Stimulated activated CD4-positive, alpha-beta T cell treated with anti-CD3 and anti-CD28 coated beads, Interleukin-15, amount 100 ng/mL, for 48 hours (primary cell): Measurements from ENCODE around the gene PRPF31.
"Not testable (repeated sequence)": the region's sequence is repeated elsewhere in the genome, so short reads cannot be mapped to it uniquely, and the experiment has no call there.

ENCODE experiments used
- DNase-seq, 2 donors: peaks; one replicate each; pipeline ENCODE4 v3.0.0-alpha.2; 2020; ENCODE audit warnings: low read depth in 2 of 2

Gene PRPF31

DNA sequence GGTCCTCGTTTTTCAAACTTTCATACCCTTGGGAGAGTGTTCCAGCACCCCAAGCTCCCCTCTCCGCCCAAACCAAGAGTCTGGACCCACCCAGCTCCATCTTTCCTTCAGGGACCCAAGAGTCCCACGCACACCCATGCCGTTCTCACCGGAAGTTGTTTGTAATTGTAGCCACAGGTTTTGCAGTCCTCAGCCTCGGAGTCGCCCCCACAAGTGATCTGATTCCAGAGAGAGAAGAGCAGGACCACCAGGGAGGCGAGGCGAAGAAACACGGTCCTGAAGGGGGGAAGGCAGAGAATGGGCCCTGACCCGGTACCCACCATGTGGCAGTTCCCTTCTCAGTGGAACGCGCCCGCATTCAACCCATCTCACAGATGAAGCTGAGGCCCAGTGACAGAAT, 47.3 kb downstream of the PRPF31 start:
- DNase-seq, result no peak

DNA sequence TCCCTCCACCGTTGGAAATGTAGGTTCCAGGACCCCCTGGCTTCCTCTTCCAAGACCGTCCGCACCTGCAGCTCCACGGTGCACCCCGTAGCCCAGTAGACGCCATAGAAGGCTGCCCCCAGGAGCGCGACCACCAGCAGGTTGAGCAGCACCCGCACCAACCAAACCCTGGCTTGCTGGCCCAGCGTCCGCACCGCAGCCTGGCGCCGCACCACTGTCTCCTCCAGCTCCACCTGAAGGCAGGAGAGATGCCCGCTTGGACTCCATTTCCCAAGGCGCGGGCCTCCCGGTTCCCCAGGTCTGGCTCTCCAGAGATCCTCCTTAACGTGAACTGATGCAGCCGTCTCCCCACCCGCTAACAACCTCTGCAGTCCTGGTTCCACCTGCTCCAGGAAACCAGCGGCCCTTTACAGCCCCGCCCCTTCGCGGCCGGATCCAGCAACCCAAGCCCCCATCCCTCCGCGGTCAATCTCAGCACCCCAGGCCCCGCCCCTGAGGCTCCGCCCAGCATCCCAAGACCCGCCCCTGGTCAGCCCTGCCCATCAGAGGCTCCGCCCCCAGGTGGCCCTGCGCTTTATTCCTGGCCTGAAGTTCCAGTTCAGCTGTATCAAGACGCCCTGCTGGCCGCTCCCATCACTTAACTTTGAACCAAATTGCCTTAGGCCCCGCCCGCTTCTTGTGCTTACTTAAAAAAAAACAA, 49.0 kb downstream of the PRPF31 start:
- peak in 1 of 2 donors; percentile 36 for DNase-seq

DNA sequence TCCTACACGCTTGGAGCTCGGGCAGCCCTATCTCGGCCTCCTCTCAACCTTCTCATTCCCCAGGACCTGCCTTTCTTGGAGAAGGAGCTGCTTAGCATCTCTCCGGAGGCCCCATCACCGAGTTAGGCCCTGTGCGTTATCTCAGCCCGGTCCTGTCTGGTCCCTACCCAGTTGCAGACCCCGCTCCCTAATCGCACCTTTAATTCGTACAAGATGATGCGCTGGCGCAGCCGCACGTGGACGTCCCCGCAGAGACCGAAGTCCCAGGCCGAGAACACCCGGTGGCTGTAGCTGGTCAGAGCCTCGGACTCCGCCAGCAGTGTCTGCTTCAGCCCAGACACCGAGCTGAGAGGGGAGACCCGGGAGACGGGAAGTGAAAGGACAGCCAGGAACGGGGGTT, 49.7 kb downstream of the PRPF31 start:
- no peak for DNase-seq

DNA sequence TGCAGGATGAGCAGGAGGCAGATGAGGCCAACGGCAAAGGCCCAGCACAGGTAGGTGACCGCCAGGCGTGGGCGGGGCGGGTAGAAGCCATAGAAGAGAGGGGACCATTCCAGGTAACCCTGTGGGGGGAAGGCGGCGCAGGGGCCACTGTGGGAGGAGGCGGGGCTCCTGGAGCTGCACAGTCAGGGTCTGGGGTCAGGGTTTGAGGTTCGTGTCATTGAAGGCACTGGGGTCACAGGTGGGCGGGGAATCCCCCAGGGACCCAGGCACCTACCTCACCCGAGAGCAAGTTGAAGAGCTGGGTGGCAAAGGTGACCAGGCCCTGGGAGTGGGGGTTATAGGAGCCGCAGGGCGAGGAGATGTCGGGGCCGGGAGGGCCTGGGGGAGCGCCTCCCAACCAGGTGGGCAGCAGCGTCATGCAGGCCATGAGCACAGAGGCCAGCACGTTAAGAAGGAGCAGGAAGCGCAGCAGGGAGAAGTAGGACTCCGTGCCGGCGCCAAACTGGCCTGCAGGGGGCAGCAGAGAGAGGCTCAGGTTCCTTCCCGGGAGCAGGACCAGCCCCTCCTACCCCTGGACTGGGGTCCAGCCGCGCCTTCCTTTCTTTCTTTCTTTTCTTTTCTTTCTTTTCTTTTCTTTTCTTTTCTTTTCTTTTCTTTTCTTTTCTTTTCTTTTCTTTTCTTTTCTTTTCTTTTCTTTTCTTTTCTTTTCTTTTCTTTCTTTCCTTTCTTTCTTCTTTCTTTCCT, 52.8 kb downstream of the PRPF31 start:
- peak; percentile 77 to 89 for DNase-seq

DNA sequence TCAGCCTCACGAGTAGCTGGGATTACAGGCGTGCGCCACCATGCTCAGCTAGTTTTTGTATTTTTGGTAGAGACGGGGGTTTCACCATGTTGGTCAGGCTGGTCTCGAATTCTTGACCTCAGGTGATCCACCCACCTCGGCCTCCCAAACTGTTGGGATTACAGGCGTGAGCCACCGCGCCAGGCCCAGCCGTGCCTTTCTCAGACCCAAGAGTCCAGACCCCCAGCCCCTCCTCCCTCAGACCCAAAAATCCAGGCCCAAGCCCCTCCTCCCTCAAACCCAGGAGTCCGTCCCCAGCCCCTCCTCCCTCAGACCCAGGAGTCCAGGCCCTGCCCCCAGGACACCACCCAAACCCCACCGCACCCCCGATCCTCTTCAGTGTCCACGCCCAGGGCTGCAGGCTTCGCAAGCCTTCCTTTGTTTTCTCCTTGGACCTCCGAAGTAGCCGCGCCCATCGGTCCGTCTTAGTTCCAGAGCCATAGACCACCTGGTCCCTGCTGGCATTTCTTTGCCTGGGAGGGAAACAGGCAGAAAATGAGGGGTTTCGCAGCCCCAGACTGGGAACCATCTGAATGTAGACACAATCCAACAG, 53.7 kb downstream of the PRPF31 start:
- DNase-seq, result no peak

DNA sequence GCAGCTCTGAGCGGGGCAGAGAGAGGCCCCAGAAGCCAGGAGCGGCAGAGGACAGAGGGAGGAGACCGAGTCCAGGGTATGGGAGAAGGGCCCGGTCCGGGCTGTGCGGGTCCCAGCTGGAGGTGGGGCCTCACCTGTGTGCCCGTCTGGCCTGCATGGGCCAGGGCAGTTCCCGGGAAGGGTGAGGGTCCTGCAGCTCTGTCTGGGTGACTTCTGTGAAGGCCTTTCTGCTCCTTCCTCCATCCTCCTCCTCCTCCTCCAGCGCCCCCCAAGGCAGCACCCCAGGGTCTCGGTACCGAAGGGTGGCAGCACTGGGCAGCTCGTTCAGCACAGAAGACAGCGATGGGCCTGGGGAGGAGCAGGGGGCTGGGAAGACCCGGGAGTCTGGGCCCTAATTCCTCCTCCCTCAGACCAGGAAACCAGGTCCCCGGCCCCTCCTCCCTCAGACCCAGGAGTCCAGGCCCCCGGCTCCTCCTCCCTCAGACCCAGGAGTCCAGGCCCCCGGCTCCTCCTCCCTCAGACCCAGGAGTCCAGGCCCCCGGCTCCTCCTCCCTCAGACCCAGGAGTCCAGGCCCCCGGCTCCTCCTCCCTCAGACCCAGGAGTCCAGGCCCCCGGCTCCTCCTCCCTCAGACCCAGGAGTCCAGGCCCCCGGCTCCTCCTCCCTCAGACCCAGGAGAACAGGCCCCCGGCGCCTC, 56.3 kb downstream of the PRPF31 start:
- DNase-seq, result not testable (repeated sequence)

DNA sequence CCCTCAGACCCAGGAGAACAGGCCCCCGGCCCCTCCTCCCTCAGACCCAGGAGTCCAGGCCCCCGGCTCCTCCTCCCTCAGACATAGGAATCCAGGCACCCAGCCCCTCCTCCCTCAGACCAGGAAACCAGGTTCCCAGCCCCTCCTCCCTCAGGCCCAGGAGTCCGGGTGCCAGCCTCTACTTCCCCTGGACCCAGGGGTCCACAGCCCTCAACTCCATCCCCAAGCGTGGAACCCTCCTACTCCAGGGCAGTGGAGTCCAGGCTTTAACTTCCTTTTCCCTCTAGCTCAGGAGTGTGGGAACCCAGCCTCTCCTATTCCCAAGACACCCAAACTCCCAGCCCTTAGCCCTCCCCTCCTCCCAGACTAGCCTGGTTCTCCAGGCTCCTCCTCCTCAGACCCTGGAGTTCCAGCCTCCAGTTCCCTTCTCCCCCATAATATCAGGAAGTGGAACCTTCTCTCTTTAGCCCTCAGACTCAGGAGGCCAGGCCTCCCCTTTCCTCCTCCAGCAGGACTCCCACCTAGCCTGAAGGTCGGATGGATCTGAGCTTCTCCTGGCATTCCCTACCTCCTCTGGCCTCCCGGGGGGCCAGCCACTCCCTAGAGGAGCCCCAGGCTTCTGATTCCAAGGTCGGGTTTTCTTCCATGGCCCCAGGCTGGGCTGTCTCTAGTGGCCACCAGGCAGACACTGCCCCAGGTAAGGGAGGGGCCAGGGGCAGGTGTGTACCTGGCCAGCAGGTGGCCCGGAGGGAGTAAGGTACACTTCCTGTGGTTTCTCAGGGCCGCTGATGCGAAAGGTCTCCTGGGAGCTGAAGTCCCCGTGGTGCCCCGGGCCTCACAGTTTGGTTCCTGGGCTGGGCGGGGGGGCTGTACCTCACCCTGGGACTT, 57.2 kb downstream of the PRPF31 start, which contains the start of gene TMC4:
TSS of gene TMC4 (minus strand) at position 690 of the 888 bp plus-strand sequence. CDS start at position 647, 43 bp downstream.
- no peak for DNase-seq

DNA sequence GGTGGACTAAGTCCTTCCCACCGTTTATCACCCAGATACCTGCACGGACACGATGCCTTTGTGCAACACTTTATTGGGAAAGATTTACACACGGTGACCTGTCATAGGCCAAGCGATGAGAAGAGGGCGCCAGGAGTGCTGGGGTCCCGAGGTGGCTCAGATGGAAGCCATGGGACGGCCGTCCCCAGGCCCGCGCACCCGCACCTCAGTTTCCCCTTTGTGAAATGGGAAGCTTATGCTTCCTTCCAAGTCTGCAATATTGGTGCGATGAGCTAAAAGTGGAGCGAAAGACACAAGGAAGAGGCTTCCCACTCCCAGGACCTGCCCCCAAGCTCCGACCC, 57.8 kb downstream of the PRPF31 start:
- DNase-seq, result no peak

DNA sequence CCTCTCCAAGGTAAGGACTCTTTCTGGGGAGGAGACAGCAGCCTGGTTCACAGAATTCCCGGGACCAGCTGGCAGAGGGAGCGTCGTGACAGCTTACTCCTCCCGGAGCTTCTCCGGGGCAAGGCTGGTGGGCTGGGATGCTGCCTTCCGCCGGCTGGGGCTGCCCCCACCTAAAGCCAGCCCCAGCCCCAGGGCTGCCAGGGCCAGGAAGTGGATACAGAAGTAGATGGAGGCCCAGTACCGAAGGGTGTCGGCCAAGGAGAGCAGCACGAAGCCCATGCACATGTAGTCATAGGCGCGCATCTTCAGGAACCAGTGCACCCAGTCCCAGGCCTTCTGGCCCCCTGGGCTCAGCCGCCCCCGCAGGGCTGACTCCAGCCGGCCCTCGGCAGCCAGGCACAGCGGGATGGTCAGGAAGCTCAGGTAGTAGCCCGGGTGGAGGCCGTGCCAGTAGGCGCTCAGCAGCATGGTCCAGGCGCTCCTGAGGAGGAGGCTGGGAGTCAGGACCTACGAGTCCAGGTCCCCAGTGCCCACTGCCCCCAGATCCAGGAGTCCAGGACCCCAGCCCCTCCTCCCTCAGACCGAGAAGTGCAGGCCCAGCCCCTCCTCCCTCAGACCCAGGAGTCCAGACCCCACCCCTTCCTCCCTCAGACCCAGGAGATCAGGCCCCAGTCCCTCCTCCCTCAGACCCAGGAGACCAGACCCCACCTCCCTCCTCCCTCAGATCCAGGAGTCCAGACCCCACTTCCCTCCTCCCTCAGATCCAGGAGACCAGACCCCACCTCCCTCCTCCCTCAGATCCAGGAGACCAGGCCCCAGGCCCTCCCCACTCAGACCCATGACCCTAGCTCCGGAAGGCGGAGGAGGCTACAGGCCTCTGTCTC, 58.6 kb downstream of the PRPF31 start:
- no peak for DNase-seq

DNA sequence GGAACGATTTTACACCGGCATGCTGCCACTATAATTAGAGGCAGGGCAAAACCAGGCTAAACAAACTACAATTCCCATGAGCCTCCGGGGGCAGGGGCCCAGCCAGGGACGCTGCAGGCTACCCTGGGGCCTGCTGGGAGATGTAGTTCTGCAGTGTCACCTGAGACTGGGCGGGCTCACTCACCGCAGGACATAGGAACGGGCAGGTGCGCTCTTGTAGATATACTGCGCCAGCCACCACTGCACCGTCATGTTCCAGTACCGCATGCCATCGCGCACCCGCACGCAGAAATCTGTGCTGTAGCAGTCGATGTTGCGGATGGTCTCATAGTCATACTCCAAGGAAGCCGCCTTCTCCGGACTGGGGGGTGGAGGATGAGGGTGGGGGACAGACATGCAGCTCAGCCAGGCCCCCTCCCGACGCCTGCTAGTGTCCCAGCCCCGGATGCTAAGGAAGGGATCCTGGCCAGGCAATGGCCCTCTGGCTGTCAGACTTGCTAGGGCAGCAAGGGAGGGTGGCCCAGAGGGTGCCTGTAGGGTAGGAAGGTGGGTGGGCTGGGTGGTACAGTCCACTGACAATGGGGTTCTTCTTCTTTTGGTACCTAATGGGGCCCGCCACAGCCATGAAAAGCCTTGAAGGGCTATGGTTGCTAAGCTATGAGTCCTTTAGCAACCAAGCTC, 63.2 kb downstream of the PRPF31 start:
- DNase-seq, result no peak

DNA sequence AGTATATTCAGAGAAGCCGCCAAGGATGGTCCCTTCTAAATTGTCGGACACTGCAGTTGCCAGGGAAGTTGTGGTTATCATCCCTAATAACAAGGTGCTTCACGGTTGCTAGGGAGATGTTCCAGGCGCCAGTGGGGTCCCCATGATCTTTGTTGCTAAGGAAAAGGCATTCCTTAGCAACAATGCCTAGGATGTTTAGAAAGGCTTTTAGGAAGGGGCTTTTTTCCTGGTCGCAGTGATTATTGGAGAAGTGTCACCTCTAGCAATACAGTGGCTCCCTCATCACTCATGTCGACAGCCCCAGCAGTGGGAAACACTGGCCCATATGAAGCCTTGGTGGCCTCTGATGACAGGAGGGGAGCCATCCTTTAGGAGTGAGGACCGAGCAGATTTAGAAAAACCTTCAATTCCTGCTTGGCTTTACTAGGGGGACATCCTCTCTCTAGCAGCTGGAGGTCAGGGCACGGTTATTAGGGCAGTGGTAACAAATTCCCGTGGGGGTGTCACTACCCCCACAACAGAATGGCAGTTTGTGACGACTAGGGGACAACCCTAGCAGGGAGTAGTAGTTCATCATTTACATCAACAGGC, 63.8 kb downstream of the PRPF31 start:
- no peak for DNase-seq

DNA sequence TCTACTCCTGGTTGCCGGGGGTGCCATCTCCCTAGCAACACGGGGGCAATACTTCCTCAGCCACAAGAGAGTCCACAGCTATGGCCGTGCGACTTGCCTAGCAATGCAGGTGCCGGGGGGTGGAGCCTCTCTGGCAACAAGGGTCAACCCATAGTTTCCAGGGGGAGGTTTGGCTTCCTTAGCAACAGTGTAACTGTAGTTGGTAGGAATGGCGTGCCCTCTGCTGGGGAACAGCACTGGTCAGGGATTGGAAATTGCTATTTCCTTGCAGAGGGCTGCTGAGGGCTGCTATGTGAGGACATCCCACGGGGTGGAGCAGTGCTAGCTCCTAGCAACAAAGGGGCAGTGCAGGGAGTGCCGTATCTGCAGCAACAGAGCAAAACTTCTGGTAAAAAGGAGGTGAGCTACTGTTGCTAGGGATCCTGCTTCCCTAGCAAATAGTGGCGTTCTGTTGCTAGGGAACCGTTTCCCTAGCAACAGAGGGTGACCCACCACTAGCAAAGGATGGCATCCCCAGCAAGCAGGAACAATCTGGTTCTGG, 64.4 kb downstream of the PRPF31 start:
- DNase-seq, result no peak

DNA sequence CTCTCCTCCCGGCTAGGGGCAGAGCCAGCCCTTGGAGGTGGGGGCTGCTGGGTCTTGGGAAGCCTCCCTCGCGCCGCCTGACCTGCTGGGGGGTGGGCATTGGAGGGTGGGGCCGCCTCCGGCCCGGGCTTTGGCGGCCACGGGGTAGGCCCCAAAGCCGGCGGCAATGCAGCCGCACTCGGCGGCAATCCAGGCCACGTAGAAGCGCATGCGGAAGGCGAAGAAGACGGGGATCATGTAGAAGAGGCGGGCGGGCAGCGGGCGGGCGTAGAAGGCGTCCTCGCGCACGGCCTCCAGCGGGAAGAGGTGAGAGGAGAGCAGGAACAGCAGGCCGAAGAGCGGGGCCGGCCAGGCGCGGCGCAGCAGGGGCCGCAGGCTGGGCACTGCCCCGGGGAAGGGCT, 65.1 kb downstream of the PRPF31 start:
- DNase-seq, result no peak
